Ishikawa (cell line): ENCODE measurements around the gene MORC3.

Source experiments
- CEBPB ChIP-seq: IDR thresholded peaks from 2 replicates; pipeline ENCODE4 v1.6.1; 2012
- CREB1 ChIP-seq: IDR thresholded peaks from 2 replicates; pipeline ENCODE4 v1.6.1; 2012; ENCODE audit warnings: low read depth
- EP300 ChIP-seq: IDR thresholded peaks from 2 replicates; pipeline ENCODE4 v1.6.1; 2012; ENCODE audit warnings: borderline replicate concordance
- FOXM1 ChIP-seq: IDR thresholded peaks from 2 replicates; pipeline ENCODE4 v1.6.1; 2012; ENCODE audit warnings: low read depth, borderline replicate concordance
- TAF1 ChIP-seq: IDR thresholded peaks from 2 replicates; pipeline ENCODE4 v1.6.1; 2012; ENCODE audit warnings: low read depth, mild to moderate bottlenecking
- TF ChIP-seq, protein P1 (sequence below): IDR thresholded peaks from 2 replicates; pipeline ENCODE4 v1.6.1; 2012; ENCODE audit warnings: low read depth, mild to moderate bottlenecking

DNA sequence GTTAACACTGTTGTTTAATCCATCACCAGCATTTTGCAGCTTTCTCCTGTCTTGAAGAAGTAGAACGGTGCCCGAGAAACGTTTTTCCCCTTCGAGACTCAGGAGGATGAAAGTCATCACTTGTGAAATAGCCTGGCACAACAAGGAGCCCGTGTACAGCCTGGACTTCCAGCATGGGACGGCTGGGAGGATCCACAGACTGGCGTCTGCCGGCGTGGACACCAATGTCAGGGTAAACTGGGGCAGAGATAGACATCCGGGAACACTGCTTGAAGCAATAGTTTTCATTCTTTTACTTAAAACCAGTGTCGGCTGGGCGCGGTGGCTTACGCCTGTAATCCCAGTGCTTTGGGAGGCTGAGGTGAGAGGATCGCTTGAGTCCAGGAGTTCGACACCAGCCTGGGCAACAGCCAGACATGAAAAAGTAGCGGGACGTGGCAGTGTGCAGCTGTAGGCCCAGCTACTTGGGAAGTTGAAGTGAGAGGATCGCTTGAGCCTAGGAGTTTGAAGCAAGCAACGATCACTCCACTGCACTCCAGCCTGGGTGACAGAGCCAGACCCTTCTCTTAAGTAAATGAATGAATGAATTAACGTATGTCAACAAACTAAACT, 66.1 kb downstream of the MORC3 start:
- TF ChIP-seq, protein P1, sequence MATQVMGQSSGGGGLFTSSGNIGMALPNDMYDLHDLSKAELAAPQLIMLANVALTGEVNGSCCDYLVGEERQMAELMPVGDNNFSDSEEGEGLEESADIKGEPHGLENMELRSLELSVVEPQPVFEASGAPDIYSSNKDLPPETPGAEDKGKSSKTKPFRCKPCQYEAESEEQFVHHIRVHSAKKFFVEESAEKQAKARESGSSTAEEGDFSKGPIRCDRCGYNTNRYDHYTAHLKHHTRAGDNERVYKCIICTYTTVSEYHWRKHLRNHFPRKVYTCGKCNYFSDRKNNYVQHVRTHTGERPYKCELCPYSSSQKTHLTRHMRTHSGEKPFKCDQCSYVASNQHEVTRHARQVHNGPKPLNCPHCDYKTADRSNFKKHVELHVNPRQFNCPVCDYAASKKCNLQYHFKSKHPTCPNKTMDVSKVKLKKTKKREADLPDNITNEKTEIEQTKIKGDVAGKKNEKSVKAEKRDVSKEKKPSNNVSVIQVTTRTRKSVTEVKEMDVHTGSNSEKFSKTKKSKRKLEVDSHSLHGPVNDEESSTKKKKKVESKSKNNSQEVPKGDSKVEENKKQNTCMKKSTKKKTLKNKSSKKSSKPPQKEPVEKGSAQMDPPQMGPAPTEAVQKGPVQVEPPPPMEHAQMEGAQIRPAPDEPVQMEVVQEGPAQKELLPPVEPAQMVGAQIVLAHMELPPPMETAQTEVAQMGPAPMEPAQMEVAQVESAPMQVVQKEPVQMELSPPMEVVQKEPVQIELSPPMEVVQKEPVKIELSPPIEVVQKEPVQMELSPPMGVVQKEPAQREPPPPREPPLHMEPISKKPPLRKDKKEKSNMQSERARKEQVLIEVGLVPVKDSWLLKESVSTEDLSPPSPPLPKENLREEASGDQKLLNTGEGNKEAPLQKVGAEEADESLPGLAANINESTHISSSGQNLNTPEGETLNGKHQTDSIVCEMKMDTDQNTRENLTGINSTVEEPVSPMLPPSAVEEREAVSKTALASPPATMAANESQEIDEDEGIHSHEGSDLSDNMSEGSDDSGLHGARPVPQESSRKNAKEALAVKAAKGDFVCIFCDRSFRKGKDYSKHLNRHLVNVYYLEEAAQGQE = no peak
- no peak for TF ChIP-seq FOXM1
- no peak for TF ChIP-seq CEBPB
- no peak for TF ChIP-seq CREB1
- no peak for TF ChIP-seq TAF1
- no peak for TF ChIP-seq EP300
